ENCODE data around the gene GSTCD. TPM values are rescaled to one million over a fixed set of nuclear protein-coding genes. Genes with fewer than 3 reads are reported as not detected.

Gene GSTCD
- total and polyA plus RNA-seq, 2 donors (not counting 1 experiment from before 2014, with no cell fraction given) = 8.5 to 10.9 TPM

GRCh38 chr4:105837037-105837436 lies 128.5 kb downstream of the GSTCD start:
- Histone ChIP-seq H3K4me3 (replicated peaks in 1 of 4; ENCODE audit: control extremely low read depth in 1 of 4, insufficient read depth in 1 of 4, low read depth in 3 of 4, low read length in 4 of 4) (no peak overlapping the region), H3K27ac (ENCODE audit: insufficient read depth, low read length) (no peak overlapping the region), H3K79me2 (ENCODE audit: control insufficient read depth, insufficient read depth, low read length) (no peaks in the 10 kb centered on the region), H3K4me1 (ENCODE audit: control insufficient read depth, extremely low read depth, insufficient read depth, low read length) (no peaks in the 10 kb centered on the region), H3K27me3 (ENCODE audit: control insufficient read depth, insufficient read depth, low read length) (no peaks in the 10 kb centered on the region), H3K9me3 (ENCODE audit: control insufficient read depth, insufficient read depth, low read depth, low read length) (no peaks in the 10 kb centered on the region), H3K36me3 (ENCODE audit: control insufficient read depth, insufficient read depth, low read length) (no peaks in the 10 kb centered on the region), H3K4me2 (ENCODE audit: extremely low read depth, insufficient read depth, low read length) (no peak overlapping the region), H3K9ac (ENCODE audit: insufficient read depth, low read length) (no peak overlapping the region), H4K20me1 (ENCODE audit: control insufficient read depth, extremely low read depth, insufficient read depth, low read length) (no peaks in the 10 kb centered on the region), H2AFZ (ENCODE audit: low read length) (no peak overlapping the region)
- TF ChIP-seq, protein P1, sequence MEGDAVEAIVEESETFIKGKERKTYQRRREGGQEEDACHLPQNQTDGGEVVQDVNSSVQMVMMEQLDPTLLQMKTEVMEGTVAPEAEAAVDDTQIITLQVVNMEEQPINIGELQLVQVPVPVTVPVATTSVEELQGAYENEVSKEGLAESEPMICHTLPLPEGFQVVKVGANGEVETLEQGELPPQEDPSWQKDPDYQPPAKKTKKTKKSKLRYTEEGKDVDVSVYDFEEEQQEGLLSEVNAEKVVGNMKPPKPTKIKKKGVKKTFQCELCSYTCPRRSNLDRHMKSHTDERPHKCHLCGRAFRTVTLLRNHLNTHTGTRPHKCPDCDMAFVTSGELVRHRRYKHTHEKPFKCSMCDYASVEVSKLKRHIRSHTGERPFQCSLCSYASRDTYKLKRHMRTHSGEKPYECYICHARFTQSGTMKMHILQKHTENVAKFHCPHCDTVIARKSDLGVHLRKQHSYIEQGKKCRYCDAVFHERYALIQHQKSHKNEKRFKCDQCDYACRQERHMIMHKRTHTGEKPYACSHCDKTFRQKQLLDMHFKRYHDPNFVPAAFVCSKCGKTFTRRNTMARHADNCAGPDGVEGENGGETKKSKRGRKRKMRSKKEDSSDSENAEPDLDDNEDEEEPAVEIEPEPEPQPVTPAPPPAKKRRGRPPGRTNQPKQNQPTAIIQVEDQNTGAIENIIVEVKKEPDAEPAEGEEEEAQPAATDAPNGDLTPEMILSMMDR (conservative IDR thresholded peaks at IDR 0.05 in 1 of 2, IDR thresholded peaks at IDR 0.05 in 1 of 2; ENCODE audit: low read depth in 1 of 2, low read length in 2 of 2) = no peak
- no peak for TF ChIP-seq EZH2 (IDR thresholded peaks at IDR 0.05; ENCODE audit: low read length, missing control alignments)
- DNase-seq (ENCODE audit: low read depth in 2 of 2) = no peak

GRCh38 chr4:105838082-105838481 lies 129.5 kb downstream of the GSTCD start:
- Histone ChIP-seq H3K4me3 (replicated peaks in 1 of 4; ENCODE audit: control extremely low read depth in 1 of 4, insufficient read depth in 1 of 4, low read depth in 3 of 4, low read length in 4 of 4) (no peak overlapping the region), H3K9ac (ENCODE audit: insufficient read depth, low read length) (no peak overlapping the region), H3K27me3 (ENCODE audit: control insufficient read depth, insufficient read depth, low read length) (no peaks in the 10 kb centered on the region), H3K4me1 (ENCODE audit: control insufficient read depth, extremely low read depth, insufficient read depth, low read length) (no peaks in the 10 kb centered on the region), H3K9me3 (ENCODE audit: control insufficient read depth, insufficient read depth, low read depth, low read length) (no peaks in the 10 kb centered on the region), H4K20me1 (ENCODE audit: control insufficient read depth, extremely low read depth, insufficient read depth, low read length) (no peaks in the 10 kb centered on the region), H3K36me3 (ENCODE audit: control insufficient read depth, insufficient read depth, low read length) (no peaks in the 10 kb centered on the region), H2AFZ (ENCODE audit: low read length) (no peak overlapping the region), H3K79me2 (ENCODE audit: control insufficient read depth, insufficient read depth, low read length) (no peaks in the 10 kb centered on the region), H3K4me2 (ENCODE audit: extremely low read depth, insufficient read depth, low read length) (no peak overlapping the region), H3K27ac (ENCODE audit: insufficient read depth, low read length) (no peak overlapping the region)
- no peak for DNase-seq (ENCODE audit: low read depth in 2 of 2)
- TF ChIP-seq, protein P1 (conservative IDR thresholded peaks at IDR 0.05 in 1 of 2, IDR thresholded peaks at IDR 0.05 in 1 of 2; ENCODE audit: low read depth in 1 of 2, low read length in 2 of 2) = no peak
- no peak for TF ChIP-seq EZH2 (IDR thresholded peaks at IDR 0.05; ENCODE audit: low read length, missing control alignments)

DNA sequence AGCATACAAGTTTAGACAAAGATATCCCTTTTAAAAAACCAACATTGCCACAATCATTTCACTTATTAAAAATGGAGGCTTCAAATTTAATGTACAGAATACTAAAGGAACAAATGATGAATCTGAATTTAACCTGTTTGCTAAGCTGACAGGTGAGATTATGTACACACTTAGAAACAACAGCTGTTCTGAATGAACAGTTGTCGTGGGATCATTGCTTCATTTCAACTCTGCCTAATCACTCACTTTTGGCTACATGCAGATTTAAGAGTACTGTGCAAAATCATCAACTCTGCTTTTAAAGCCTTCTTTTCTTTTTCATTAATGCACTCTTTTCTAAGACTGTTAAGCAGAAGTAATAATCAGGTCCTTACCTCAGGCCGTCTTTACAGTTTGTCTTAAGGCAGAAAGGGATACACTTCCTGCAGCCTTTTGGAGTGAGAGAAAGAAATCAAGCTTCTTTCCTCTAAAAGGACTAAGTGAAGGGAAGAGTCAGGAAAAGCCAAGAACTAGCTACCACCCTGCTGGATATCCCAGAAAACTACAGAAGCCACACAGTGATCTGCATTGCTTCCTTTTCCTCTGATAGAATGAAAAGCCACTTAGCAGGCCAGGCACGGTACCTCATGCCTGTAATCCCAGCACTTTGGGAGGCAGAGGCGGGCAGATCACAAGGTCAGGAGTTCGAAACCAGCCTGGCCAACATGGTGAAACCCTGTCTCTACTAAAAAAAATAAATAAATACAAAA lies 132.0 kb downstream of the GSTCD start:
- no peaks in the 10 kb centered on the region for H3K9me3 ChIP-seq (ENCODE audit: control insufficient read depth, insufficient read depth, low read depth, low read length)
- no peak for DNase-seq (ENCODE audit: low read depth in 2 of 2)
- TF ChIP-seq EZH2 (IDR thresholded peaks at IDR 0.05; ENCODE audit: low read length, missing control alignments) = no peak
- TF ChIP-seq, protein P1 (conservative IDR thresholded peaks at IDR 0.05 in 1 of 2, IDR thresholded peaks at IDR 0.05 in 1 of 2; ENCODE audit: low read depth in 1 of 2, low read length in 2 of 2) = no peak
- no peak overlapping the region for H3K9ac ChIP-seq (ENCODE audit: insufficient read depth, low read length)
- H2AFZ ChIP-seq (ENCODE audit: low read length) = no peak overlapping the region
- H3K36me3 ChIP-seq (ENCODE audit: control insufficient read depth, insufficient read depth, low read length) = no peaks in the 10 kb centered on the region
- H3K4me2 ChIP-seq (ENCODE audit: extremely low read depth, insufficient read depth, low read length) = no peak overlapping the region
- H4K20me1 ChIP-seq (ENCODE audit: control insufficient read depth, extremely low read depth, insufficient read depth, low read length) = no peaks in the 10 kb centered on the region
- no peaks in the 10 kb centered on the region for H3K79me2 ChIP-seq (ENCODE audit: control insufficient read depth, insufficient read depth, low read length)
- no peaks in the 10 kb centered on the region for H3K27me3 ChIP-seq (ENCODE audit: control insufficient read depth, insufficient read depth, low read length)
- no peaks in the 10 kb centered on the region for H3K4me1 ChIP-seq (ENCODE audit: control insufficient read depth, extremely low read depth, insufficient read depth, low read length)
- H3K27ac ChIP-seq (ENCODE audit: insufficient read depth, low read length) = no peak overlapping the region
- H3K4me3 ChIP-seq (replicated peaks in 1 of 4; ENCODE audit: control extremely low read depth in 1 of 4, insufficient read depth in 1 of 4, low read depth in 3 of 4, low read length in 4 of 4) = no peak overlapping the region

All from fibroblast of lung (primary cell).